Upper lobe of left lung (tissue), 6 donors: ENCODE measurements around the gene TMEM209. TPM values are rescaled to one million over a fixed set of nuclear protein-coding genes. Genes with fewer than 3 reads are reported as not detected.

Experiments
- ATAC-seq, 2 donors: fragments of 200-7000 bp; cut with Tn5 transposase; one replicate each; pipeline ENCODE4 v1.9.1; 2022; ENCODE audit warnings: mild to moderate bottlenecking in 2 of 2, moderate library complexity in 2 of 2; ENCODE audit not compliant: low FRiP score in 2 of 2
- DNase-seq, 2 donors: peaks; one replicate each; pipeline ENCODE4 v3.0.0-alpha.2; 2019 to 2020
- H3K27ac ChIP-seq, 4 donors: fragments of 200-600 bp; sonication (generic); one replicate each; pipeline ENCODE4 v1.5.1; 2016 to 2019
- H3K27me3 ChIP-seq, 4 donors: fragments of 200-600 bp; sonication (generic); one replicate each; pipeline ENCODE4 v1.5.1; 2017 to 2019
- H3K36me3 ChIP-seq, 4 donors: fragments of 200-600 bp; sonication (generic); one replicate each; pipeline ENCODE4 v1.5.1; 2016 to 2019
- H3K4me1 ChIP-seq, 4 donors: fragments of 200-600 bp; sonication (generic); one replicate each; pipeline ENCODE4 v1.5.1; 2018 to 2019
- H3K4me3 ChIP-seq, 4 donors: fragments of 200-600 bp; sonication (generic); one replicate each; pipeline ENCODE4 v1.5.1; 2017 to 2019; ENCODE audit warnings: mild to moderate bottlenecking in 2 of 4, moderate library complexity in 1 of 4
- H3K9me3 ChIP-seq, 4 donors: fragments of 200-600 bp; sonication (generic); one replicate each; pipeline ENCODE4 v1.5.1; 2018 to 2019
- CTCF ChIP-seq, 6 experiments: fragments of 450-650 bp in 4 of 6; fragments of 200-600 bp in 2 of 6; sonication (generic) in 2 of 6; IDR thresholded peaks; one replicate each; pipeline ENCODE4 v1.5.1; 2016 to 2019; ENCODE audit warnings: antibody characterized with exemption in 6 of 6
- EP300 ChIP-seq, 4 donors: sonication (generic); formaldehyde crosslinking; IDR thresholded peaks; one replicate each; pipeline ENCODE4 v1.5.1; 2017; ENCODE audit warnings: antibody characterized with exemption in 4 of 4, control low read depth in 2 of 4
- POLR2A ChIP-seq, 4 donors: fragments of 450-650 bp; IDR thresholded peaks; one replicate each; pipeline ENCODE4 v1.5.1; 2016 to 2017; ENCODE audit warnings: antibody characterized with exemption in 4 of 4, mild to moderate bottlenecking in 2 of 4
- POLR2AphosphoS5 ChIP-seq, 2 donors: sonication (generic); formaldehyde crosslinking; IDR thresholded peaks; one replicate each; pipeline ENCODE4 v1.5.1; 2017; ENCODE audit warnings: antibody characterized with exemption in 2 of 2
- WGBS, 2 donors: methylation state at CpG; one replicate each; pipeline ENCODE4 v1.1.5; 2017 to 2018; 5-methylcytosine and 5-hydroxymethylcytosine counted together
- total RNA-seq, 6 donors: library from RNA; depleted of rRNA in 4 of 6; stranded (reverse); fragments of >200 nt in 4 of 6; gene quantifications; one replicate each; pipeline versions ENCODE4 v1.1.0 to v1.2.1, GENCODE V29; 2016 to 2021
- donor health status: DM: no; HTN: no; CAD: no; lungs with moderate emphysema.
- donor health status: DM: no; HTN: yes; CAD: no; lungs with severe emphysema.

The TMEM209 gene
- total RNA-seq, 6 donors from 2014 or later = 6.2 to 23.3 (median 14.7) TPM

GRCh38 chr7:130141161-130141883 is 63.9 kb downstream of the TMEM209 start:
- TF ChIP-seq POLR2A (IDR thresholded peaks at IDR 0.05) (peak in 1 of 4 donors; percentile 62), EP300 (IDR thresholded peaks at IDR 0.05) (peak in 1 of 4 donors; percentile 9), POLR2AphosphoS5 (IDR thresholded peaks at IDR 0.05) (no peak)
- ATAC-seq (peak; percentile 85 to 87), DNase-seq (peak; percentile 77 to 86)
- peak overlapping the region; percentile 66 to 92 (median 75) for H3K27ac ChIP-seq
- peaks cover 3 to 61% (median 35%) of the 10 kb centered on the region in 4 donors for H3K4me1 ChIP-seq
- 14 to 17% methylated on average over 16 to 25 of the region's 39 CpGs for WGBS, 2 donors
- H3K36me3 ChIP-seq = peaks cover 0 to 13% (median 0%) of the 10 kb centered on the region in 4 donors
- no peaks in the 10 kb centered on the region for H3K9me3 ChIP-seq
- H3K4me3 ChIP-seq = peak overlapping the region in 3 of 4 donors; percentile 32 to 65 (median 49)
- H3K27me3 ChIP-seq = no peaks in the 10 kb centered on the region

- ATAC-seq (peak in 1 of 2 donors; percentile 21), DNase-seq (peak in 1 of 2 donors; percentile 84)
- peak overlapping the region; percentile 58 to 92 (median 74) for H3K27ac ChIP-seq
- 82 to 85% methylated on average over 20 to 26 of the region's 47 CpGs for WGBS, 2 donors
- TF ChIP-seq CTCF (IDR thresholded peaks at IDR 0.05) (no peak), EP300 (IDR thresholded peaks at IDR 0.05) (no peak), POLR2AphosphoS5 (IDR thresholded peaks at IDR 0.05) (no peak), POLR2A (IDR thresholded peaks at IDR 0.05) (no peak)
- H3K36me3 ChIP-seq = peaks cover 0 to 20% (median 2%) of the 10 kb centered on the region in 4 donors
- peaks cover 3 to 58% (median 35%) of the 10 kb centered on the region in 4 donors for H3K4me1 ChIP-seq
- H3K9me3 ChIP-seq = no peaks in the 10 kb centered on the region
- H3K4me3 ChIP-seq = peak overlapping the region in 3 of 4 donors; percentile 32 to 65 (median 49)
- H3K27me3 ChIP-seq = no peaks in the 10 kb centered on the region
Observed at GRCh38 chr7:130140551-130141160, 64.5 kb downstream of the TMEM209 start.

- Histone ChIP-seq H3K27ac (peak overlapping the region; percentile 58 to 92 (median 70)), H3K36me3 (peaks cover 0 to 33% (median 4%) of the 10 kb centered on the region in 4 donors), H3K4me1 (peaks cover 3 to 46% (median 34%) of the 10 kb centered on the region in 4 donors), H3K9me3 (no peaks in the 10 kb centered on the region), H3K4me3 (no peak overlapping the region), H3K27me3 (no peaks in the 10 kb centered on the region)
- ATAC-seq (peak; percentile 27 to 78), DNase-seq (peak in 1 of 2 donors; percentile 83)
- WGBS, 2 donors = 64 to 79% methylated on average over 2 of the region's 2 CpGs
- TF ChIP-seq POLR2A (IDR thresholded peaks at IDR 0.05) (no peak), EP300 (IDR thresholded peaks at IDR 0.05) (peak; percentile 39 to 94 (median 78)), CTCF (IDR thresholded peaks at IDR 0.05) (no peak), POLR2AphosphoS5 (IDR thresholded peaks at IDR 0.05) (peak; percentile 62 to 65)
Observed at GRCh38 chr7:130139193-130139960, 65.8 kb downstream of the TMEM209 start.

GRCh38 chr7:130137207-130137606 is 68.0 kb downstream of the TMEM209 start:
- DNase-seq = no peak
- TF ChIP-seq POLR2AphosphoS5 (IDR thresholded peaks at IDR 0.05) = no peak
- no peak for TF ChIP-seq EP300 (IDR thresholded peaks at IDR 0.05)
- TF ChIP-seq POLR2A (IDR thresholded peaks at IDR 0.05) = no peak
- no peak for TF ChIP-seq CTCF (IDR thresholded peaks at IDR 0.05)
- H3K9me3 ChIP-seq = no peaks in the 10 kb centered on the region
- H3K4me3 ChIP-seq = no peak overlapping the region
- peaks cover 0 to 53% (median 9%) of the 10 kb centered on the region in 4 donors for H3K36me3 ChIP-seq
- no peak for ATAC-seq
- peak overlapping the region in 1 of 4 donors; percentile 62 for H3K27ac ChIP-seq
- H3K27me3 ChIP-seq = no peaks in the 10 kb centered on the region
- WGBS, 2 donors = 96 to 100% methylated on average over 4 of the region's 4 CpGs
- peaks cover 3 to 30% (median 25%) of the 10 kb centered on the region in 4 donors for H3K4me1 ChIP-seq
